Measurements from ENCODE around the gene OSBP2. TPM values are rescaled to one million over a fixed set of nuclear protein-coding genes. Genes with fewer than 3 reads are reported as not detected.

Gene OSBP2
- total RNA-seq, 1 donor: 6.2 TPM

GRCh38 chr22:30876915-30877553, 182.4 kb downstream of the OSBP2 start:
- no peak for DNase-seq (ENCODE audit: low read depth in 2 of 3, low spot score in 2 of 3)

- no peak for DNase-seq (ENCODE audit: low read depth in 2 of 3, low spot score in 2 of 3)
Observed at GRCh38 chr22:30877662-30878515, 183.2 kb downstream of the OSBP2 start.

GRCh38 chr22:30878516-30879414, 184.1 kb downstream of the OSBP2 start:
- DNase-seq (ENCODE audit: low read depth in 2 of 3, low spot score in 2 of 3): no peak

- no peak for DNase-seq (ENCODE audit: low read depth in 2 of 3, low spot score in 2 of 3)
Observed at GRCh38 chr22:30879415-30879797, 184.7 kb downstream of the OSBP2 start.

- DNase-seq (ENCODE audit: low read depth in 2 of 3, low spot score in 2 of 3): no peak
Observed at GRCh38 chr22:30880181-30880601, 185.5 kb downstream of the OSBP2 start.

- DNase-seq (ENCODE audit: low read depth in 2 of 3, low spot score in 2 of 3): no peak
Observed at GRCh38 chr22:30880847-30881246, 186.2 kb downstream of the OSBP2 start.

GRCh38 chr22:30881361-30882183, 186.9 kb downstream of the OSBP2 start:
- DNase-seq (ENCODE audit: low read depth in 2 of 3, low spot score in 2 of 3): no peak

- no peak for DNase-seq (ENCODE audit: low read depth in 2 of 3, low spot score in 2 of 3)
Observed at GRCh38 chr22:30882184-30882717, 187.6 kb downstream of the OSBP2 start.

GRCh38 chr22:30882974-30883533, 188.4 kb downstream of the OSBP2 start:
- no peak for DNase-seq (ENCODE audit: low read depth in 2 of 3, low spot score in 2 of 3)

GRCh38 chr22:30883586-30884145, 189.0 kb downstream of the OSBP2 start:
- DNase-seq (ENCODE audit: low read depth in 2 of 3, low spot score in 2 of 3): no peak

- no peak for DNase-seq (ENCODE audit: low read depth in 2 of 3, low spot score in 2 of 3)
Observed at GRCh38 chr22:30884211-30885000, 189.7 kb downstream of the OSBP2 start.

- no peak for DNase-seq (ENCODE audit: low read depth in 2 of 3, low spot score in 2 of 3)
Observed at GRCh38 chr22:30885001-30885366, 190.3 kb downstream of the OSBP2 start.

- no peak for DNase-seq (ENCODE audit: low read depth in 2 of 3, low spot score in 2 of 3)
Observed at GRCh38 chr22:30885591-30885990, 190.9 kb downstream of the OSBP2 start.

GRCh38 chr22:30887453-30887852, 192.8 kb downstream of the OSBP2 start:
- DNase-seq (ENCODE audit: low read depth in 2 of 3, low spot score in 2 of 3): no peak

GRCh38 chr22:30887861-30888260, 193.2 kb downstream of the OSBP2 start:
- DNase-seq (ENCODE audit: low read depth in 2 of 3, low spot score in 2 of 3): no peak

GRCh38 chr22:30889268-30889995, 194.8 kb downstream of the OSBP2 start:
- DNase-seq (ENCODE audit: low read depth in 2 of 3, low spot score in 2 of 3): no peak

- no peak for DNase-seq (ENCODE audit: low read depth in 2 of 3, low spot score in 2 of 3)
Observed at GRCh38 chr22:30889996-30890480, 195.4 kb downstream of the OSBP2 start.
